ENCODE data around the gene CDC23.
"Not testable (repeated sequence)": the region's sequence is repeated elsewhere in the genome, so short reads cannot be mapped to it uniquely, and the experiment has no call there.

The CDC23 gene

GRCh38 chr5:138216799-138217198, 3.7 kb upstream of the CDC23 start:
- DNase-seq (ENCODE audit: low read depth), result no peak

- DNase-seq (ENCODE audit: low read depth), result peak; percentile 3
Observed at GRCh38 chr5:138212828-138213160, 329 bp downstream of the CDC23 start.

GRCh38 chr5:138210985-138211384, 2.1 kb downstream of the CDC23 start:
- DNase-seq (ENCODE audit: low read depth), result no peak

- not testable (repeated sequence) for DNase-seq (ENCODE audit: low read depth)
Observed at GRCh38 chr5:138193859-138194258, 19.3 kb downstream of the CDC23 start.

- no peak for DNase-seq (ENCODE audit: low read depth)
Observed at GRCh38 chr5:138192826-138193225, 20.3 kb downstream of the CDC23 start.

- DNase-seq (ENCODE audit: low read depth), result no peak
Observed at GRCh38 chr5:138188626-138189025, 24.5 kb downstream of the CDC23 start.

GRCh38 chr5:138186002-138186447, 27.1 kb downstream of the CDC23 start:
- DNase-seq (ENCODE audit: low read depth), result no peak

GRCh38 chr5:138182808-138183207, 30.3 kb downstream of the CDC23 start:
- DNase-seq (ENCODE audit: low read depth), result no peak

- DNase-seq (ENCODE audit: low read depth), result no peak
Observed at GRCh38 chr5:138180841-138181240, 32.3 kb downstream of the CDC23 start.

- no peak for DNase-seq (ENCODE audit: low read depth)
Observed at GRCh38 chr5:138180183-138180782, 32.8 kb downstream of the CDC23 start.

GRCh38 chr5:138179277-138179857, 33.8 kb downstream of the CDC23 start:
- DNase-seq (ENCODE audit: low read depth), result no peak

- DNase-seq (ENCODE audit: low read depth), result peak; percentile 78
Observed at GRCh38 chr5:138178516-138179276, 34.4 kb downstream of the CDC23 start, which contains the start of the genes BRD8 and KIF20A. Gene BRD8 (minus strand): TSS chr5:138178630. CDS start chr5:138178614, 16 bp downstream. Gene KIF20A (plus strand): TSS chr5:138179112. CDS start chr5:138179681, 569 bp downstream.

- DNase-seq (ENCODE audit: low read depth), result peak; percentile 4
Observed at GRCh38 chr5:138177941-138178515, 35.1 kb downstream of the CDC23 start.

GRCh38 chr5:138170299-138170698, 42.8 kb downstream of the CDC23 start:
- DNase-seq (ENCODE audit: low read depth), result no peak

- DNase-seq (ENCODE audit: low read depth), result no peak
Observed at GRCh38 chr5:138169124-138169523, 44.0 kb downstream of the CDC23 start.

GRCh38 chr5:138163721-138164120, 49.4 kb downstream of the CDC23 start:
- DNase-seq (ENCODE audit: low read depth), result no peak

- DNase-seq (ENCODE audit: low read depth), result no peak
Observed at GRCh38 chr5:138160706-138161105, 52.4 kb downstream of the CDC23 start.

GRCh38 chr5:138159666-138160065, 53.5 kb downstream of the CDC23 start:
- no peak for DNase-seq (ENCODE audit: low read depth)

GRCh38 chr5:138157626-138158025, 55.5 kb downstream of the CDC23 start:
- DNase-seq (ENCODE audit: low read depth), result no peak

GRCh38 chr5:138155977-138156376, 57.1 kb downstream of the CDC23 start:
- not testable (repeated sequence) for DNase-seq (ENCODE audit: low read depth)

GRCh38 chr5:138149530-138149929, 63.6 kb downstream of the CDC23 start:
- DNase-seq (ENCODE audit: low read depth), result no peak

- DNase-seq (ENCODE audit: low read depth), result no peak
Observed at GRCh38 chr5:138148811-138149210, 64.3 kb downstream of the CDC23 start.

GRCh38 chr5:138143578-138143977, 69.5 kb downstream of the CDC23 start:
- not testable (repeated sequence) for DNase-seq (ENCODE audit: low read depth)
